SKM-1 (cell line): ENCODE measurements around the gene TEX51.

Experiments used
- DNase-seq: peaks from one replicate; lab custom pipeline; 2025; ENCODE audit not compliant: unreplicated experiment; lab: John Stamatoyannopoulos, UW

Gene TEX51

GRCh38 chr2:126878601-126879000 lies 20.1 kb upstream of the TEX51 start:
- DNase-seq, result no peak

GRCh38 chr2:126879348-126880298 lies 19.1 kb upstream of the TEX51 start:
- no peak for DNase-seq

DNA sequence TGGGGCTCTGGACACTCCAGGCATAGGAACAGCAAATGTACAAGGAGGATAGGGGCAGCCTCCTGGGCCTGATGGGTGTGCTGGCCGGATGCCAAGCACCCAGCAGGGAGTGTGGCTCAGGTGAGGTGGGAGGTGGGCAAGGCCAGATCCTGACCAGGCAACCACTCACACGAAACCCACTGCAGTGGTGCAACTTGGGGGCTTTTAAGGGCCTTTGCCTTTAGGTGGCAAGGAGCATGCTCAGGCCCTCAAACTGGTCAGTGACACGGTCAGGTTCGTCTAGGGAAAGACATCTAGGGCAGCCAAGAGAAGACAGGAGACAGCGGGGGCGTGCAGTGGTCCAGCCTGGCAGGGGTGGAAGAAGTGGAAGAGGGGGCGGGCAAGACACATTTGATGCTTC lies 18.4 kb upstream of the TEX51 start:
- no peak for DNase-seq

DNA sequence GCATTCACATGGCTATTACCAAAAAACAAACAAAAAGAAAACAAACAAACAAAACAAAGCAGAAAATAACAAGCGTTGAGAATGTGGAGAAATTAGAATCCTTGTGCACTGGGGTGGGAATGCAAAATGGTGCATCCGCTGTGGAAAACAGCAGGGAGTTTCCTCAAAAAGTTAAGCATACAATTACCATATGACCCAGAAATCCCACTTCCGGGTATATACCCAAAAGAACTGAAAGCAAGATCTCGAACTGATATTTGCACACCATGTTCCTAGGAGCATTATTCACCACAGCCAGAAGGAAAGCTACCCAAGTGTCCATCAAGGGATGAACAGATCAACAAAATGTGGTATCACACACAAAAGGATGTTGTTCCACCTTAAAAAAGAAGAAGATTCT lies 17.9 kb upstream of the TEX51 start:
- DNase-seq, result no peak

DNA sequence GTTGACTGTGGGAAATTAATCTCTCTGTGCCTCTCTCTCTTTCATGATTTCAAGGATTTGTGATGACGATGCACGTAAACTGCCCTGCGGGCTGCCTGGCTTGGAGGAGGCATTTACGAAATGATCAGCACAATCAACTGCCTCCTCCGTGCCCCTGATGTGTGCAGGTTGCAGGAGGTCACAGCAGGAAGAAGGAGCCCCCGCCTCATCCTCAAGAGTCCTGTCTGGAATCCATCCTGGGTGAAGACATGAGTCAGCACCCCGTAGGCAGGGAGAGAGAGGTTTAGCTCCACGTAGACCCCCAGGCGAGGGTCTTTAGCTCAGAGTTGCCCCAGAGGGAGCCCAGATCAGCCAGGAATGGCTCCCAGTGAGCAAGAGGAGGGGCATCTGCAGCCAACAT lies 17.1 kb upstream of the TEX51 start:
- no peak for DNase-seq

- DNase-seq, result no peak
These were observed 16.5 kb upstream of the TEX51 start for GRCh38 chr2:126882181-126882580.

DNA sequence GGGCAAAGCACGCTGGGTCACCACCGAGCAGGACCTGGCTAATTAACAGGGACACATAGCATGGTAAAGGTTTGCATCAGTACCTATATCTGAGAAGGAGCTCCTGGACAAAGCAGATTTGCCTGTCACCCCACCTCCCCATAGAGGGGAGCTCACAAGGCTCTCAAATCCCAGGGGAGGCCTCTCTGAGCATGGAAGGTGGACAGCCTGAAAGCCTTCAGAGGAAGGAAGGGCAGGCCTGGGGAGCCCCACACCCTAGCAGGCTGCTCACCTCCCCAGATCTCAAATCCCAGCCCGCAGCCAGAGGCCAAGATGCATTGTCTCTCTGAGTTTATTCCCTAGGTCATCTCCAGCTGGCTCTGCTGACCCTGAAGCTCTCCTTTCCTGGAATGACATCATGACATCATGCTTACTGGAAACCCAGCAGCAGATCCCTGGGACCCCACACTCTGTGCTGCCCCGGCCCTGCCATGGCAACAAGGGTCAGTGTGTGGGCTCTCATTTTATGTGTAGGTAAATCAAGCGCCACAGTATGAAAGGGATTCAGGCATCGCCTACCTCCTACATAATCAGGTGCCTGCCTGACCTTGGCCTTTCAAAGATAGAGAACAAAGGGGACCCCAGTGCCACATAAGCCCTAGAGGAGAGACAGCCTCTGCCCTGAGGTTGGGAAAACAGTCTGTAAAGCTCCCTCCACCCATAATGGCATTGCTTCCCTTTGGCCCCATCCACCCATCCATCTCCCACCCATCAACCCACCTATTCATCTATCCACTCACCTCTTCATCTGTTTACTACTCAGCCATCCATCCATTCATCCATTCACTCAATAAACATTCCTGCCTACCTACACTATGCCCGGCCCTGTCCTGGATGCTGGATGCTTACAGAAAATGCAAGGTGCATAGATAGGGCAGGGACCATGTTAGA lies 15.7 kb upstream of the TEX51 start:
- no peak for DNase-seq

DNA sequence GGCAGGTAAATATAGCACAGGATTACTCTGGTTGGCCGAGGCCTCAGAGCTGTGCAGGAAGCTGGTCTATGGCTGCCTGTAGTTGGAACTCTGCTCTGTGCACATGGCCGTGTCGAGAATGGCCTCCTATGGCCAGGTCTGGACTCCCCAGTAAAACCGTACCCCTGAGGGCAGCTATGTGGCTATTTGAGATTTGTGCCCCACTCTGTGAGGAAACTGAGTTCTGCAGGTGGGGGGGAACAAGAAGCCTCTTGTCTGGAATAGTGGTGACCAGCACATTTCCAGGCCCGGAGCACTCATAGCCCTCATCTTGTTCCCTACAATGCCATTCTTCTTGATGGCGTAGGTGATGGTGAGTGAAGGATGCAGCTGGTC lies 15.0 kb upstream of the TEX51 start:
- DNase-seq, result no peak

DNA sequence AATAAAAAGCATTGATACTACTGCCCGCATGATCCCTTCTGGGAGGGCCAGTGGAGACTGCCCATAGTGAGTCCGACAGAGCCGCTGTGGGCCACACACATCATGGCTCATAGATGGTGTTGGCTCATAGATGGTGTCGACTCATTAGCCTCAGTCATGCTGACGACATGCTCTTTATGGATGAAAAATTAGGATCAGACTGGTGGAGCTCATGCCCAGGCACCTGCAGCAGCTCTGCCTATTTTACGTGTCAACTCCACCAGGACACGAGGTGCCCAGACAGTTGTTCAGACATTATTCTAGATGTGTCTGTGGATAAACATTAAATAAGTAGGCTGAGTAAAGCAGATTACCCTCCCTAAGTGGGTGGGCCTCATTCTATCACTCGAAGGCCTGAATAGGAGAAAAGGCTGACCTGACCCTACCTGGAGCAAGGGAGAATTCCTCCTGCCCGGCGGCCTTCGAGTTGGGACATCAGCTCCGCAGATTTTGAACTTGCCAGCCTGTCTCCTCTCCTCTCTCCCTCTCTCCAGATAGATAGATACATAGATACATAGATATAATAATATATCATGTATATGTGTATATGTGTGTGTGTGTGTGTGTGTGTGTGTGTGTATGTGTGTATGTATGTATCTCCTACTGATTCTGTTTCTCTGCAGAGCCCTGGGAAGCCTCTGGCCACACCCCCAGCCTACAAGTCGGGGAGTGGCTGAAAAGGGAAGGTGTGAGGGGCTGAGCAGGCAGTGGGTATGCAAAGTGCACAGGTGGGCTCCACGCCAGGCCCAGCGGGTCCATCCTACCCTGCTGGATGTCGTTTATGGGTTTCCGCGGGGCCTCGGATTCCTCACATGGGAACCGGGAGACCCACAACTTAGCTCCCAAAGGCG lies 13.6 kb upstream of the TEX51 start:
- DNase-seq, result no peak

DNA sequence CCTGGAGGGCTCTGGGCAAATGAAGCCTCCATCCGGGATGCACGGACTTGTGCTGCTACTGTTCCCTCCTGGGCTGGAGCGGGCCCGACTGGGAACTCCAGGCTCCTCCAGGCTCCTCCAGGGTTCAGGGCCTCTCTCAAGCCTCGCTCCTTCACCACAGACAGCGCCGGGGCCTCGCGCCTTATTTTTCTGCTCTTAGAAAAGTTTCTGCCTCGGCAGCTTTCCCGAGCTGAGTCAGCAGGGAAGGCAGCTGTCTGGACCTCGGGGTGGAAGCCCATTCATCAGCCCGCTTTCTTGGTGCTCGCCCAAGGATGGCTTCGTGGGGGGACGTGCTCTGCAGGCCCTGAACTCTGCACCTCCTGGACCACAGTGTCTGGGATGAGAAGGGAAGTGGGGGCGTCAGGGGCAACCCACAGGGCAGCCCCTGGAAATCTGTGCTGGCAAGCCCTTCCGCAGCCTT lies 12.9 kb upstream of the TEX51 start:
- no peak for DNase-seq

- DNase-seq, result no peak
These were observed 12.3 kb upstream of the TEX51 start for GRCh38 chr2:126886211-126886915.

- DNase-seq, result no peak
These were observed 11.8 kb upstream of the TEX51 start for GRCh38 chr2:126886916-126887280.

- no peak for DNase-seq
These were observed 11.2 kb upstream of the TEX51 start for GRCh38 chr2:126887506-126887905.

GRCh38 chr2:126888046-126888445 lies 10.6 kb upstream of the TEX51 start:
- no peak for DNase-seq

DNA sequence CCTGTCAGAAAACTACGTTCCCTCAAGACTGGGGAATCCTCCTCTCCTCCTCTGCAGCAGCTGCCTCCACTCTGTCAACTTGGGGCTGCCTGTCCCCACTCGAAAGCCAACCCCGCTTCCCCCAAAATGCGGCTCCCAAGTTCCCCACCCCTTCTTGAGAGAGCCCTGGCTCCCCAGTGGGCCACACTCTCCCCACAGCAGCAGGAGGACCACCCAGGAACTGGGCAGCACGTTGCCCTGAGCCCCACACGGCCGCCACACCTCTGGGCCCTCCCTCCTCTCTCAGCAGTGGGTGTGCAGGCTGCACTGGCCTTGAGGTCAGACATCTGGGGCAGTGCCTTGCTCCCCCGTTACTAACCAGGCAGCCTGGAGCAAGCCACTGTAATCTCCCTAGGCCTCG lies 9.6 kb upstream of the TEX51 start:
- no peak for DNase-seq

DNA sequence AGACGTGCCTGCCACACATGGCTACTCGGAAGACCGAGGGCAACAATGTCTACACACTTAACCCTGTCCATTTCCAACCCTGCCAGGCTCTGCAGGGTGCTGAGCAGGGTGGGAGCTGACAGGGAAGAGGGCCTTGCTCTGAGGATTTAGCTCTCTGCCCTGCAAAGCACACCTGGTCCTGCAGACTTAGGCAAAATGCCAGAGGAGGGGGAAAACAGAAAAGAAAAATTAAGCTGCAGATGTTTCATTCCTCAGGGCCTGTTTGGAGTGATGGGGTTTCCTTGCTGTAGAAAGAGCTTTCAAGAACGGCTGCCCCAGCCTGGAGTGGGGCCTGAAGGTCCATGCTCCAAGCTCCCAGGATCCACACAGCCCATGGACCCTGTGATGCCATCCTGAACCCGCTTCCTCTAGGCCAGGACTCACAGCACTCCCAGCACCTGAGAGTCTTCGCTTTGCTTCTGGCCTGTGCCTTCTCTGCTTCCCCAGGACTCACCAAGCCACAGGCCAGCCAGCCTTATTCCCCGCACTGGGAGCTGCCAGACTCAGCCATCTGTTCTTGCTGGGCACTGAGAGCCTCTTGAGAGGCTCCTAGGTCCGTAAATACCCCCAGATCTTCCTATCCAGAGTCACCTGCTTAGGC lies 9.1 kb upstream of the TEX51 start:
- no peak for DNase-seq

DNA sequence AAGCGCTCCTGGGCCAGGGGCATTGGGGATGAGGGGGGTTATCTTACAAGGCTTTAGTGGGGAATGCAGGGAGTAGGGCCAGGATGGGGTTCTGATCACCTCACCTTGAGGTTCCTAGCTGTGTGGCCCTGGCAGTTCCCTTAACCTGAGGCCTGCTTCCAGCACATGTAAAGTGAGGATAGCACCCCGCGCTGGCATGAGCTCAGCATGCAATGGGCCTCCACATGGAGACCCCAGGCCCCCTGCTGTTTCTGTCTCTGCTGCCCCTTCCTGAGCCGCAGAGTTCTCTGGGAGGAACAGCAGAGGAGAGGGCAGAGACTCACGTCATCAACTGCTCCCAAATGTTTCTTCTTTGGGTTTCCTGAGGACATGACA lies 8.6 kb upstream of the TEX51 start:
- DNase-seq, result no peak

DNA sequence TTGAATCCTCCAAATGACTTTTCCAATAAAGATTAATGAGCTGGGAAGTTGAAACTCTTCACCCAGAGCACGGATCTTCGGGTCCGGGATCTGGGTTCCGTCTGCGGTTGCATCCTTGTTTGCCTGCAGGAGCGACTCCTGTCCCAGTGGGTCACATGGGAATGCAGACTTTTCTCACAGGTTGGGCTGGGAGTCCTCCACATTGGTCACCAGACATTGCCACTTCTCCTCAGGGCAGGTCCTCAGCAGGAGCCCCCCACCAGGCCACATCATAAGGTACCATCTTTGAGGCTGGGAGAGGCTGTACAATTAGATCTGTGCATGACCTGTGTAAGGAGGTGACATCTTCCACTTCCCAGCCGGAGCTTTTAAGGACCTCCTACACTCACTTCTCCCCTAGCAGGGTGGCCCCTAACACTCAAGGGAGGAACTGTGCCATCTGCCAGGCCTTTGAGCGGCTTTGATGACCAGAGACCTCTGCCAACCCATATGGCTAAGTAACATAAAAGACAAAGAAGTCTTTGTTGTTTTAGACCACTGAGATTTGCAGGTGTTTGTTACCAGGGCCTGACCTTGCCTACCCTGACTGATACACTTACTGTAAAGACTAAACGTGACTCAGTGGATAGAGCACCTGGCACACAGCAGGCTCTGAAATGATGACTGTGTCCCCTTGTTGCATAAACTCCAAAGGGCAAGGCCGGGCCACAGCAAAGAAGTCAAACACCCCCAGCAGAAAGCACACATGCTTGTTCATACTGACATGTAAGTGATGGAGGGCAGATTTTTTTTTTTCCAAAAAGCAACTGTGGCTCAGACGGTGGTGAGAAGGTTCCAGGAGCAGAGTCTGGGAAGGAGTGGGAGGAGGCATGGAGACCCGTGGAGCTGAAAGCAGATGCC lies 7.9 kb upstream of the TEX51 start:
- DNase-seq, result no peak
